IPS-18a (cell line): ENCODE data around the gene GNAI2.
A peak's percentile ranks its signal among the peaks of the same experiment; 100 is the strongest.

ENCODE experiments used
- H3K27ac ChIP-seq: one replicate; pipeline ENCODE4 v1.5.1; 2013; ENCODE audit warnings: low read length
- H3K27me3 ChIP-seq: one replicate; pipeline ENCODE4 v1.6.1; 2013; ENCODE audit warnings: mild to moderate bottlenecking, low read length; ENCODE audit not compliant: control insufficient read depth, insufficient read depth
- H3K36me3 ChIP-seq: one replicate; pipeline ENCODE4 v1.6.1; 2013; ENCODE audit warnings: low read depth, low read length; ENCODE audit not compliant: control insufficient read depth
- H3K4me1 ChIP-seq: one replicate; pipeline ENCODE4 v1.6.1; 2013; ENCODE audit warnings: low read depth, low read length; ENCODE audit not compliant: control insufficient read depth
- H3K4me3 ChIP-seq: one replicate; pipeline ENCODE4 v1.5.1; 2013; ENCODE audit warnings: low read length
- H3K9ac ChIP-seq: one replicate; pipeline ENCODE4 v1.6.1; 2013; ENCODE audit warnings: mild to moderate bottlenecking, low read length, moderate library complexity
- H3K9me3 ChIP-seq: one replicate; pipeline ENCODE4 v1.6.1; 2013; ENCODE audit warnings: low read depth, low read length; ENCODE audit not compliant: control insufficient read depth

Gene GNAI2

DNA sequence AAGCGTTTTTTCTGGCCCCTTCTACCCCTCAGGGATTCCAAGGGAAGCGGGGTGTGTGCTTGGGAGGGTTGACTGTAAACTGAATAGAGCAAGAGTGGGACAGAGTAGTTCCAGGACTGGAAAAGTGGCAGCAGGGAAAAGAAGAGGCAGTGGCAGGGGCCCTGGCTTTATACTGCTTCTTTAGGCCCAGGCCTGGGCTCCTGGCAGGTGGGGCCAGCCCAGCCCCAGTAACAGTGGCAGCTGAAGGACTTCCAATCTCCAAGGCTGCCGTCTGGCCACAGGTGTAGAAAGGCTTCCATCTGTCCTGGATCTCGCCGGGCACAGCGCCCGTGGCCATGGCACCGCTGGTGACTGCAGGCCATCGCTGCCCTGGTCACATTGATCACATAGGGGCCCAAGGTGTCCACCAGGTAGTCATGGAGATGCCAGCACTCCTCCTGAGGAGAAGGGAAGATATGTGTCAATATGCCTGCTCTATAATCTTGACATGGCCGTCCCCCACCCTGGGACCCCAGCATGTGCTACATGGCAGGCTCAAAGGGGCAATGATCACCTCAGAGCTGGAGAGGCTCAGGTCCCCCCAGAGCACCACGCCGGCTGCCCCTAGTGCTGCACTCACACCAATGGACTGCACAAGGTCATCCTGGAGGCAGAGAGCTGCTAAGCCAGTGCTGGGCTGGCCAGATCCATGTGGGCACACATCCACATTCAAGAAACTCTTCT, 57.2 kb downstream of the GNAI2 start:
- Histone ChIP-seq H3K36me3 (peaks cover 19% of the 10 kb centered on the region), H3K4me1 (peaks cover 5% of the 10 kb centered on the region), H3K27ac (no peak overlapping the region), H3K9ac (peak overlapping the region; percentile 47), H3K27me3 (no peaks in the 10 kb centered on the region), H3K4me3 (peak overlapping the region; percentile 36), H3K9me3 (no peaks in the 10 kb centered on the region)

DNA sequence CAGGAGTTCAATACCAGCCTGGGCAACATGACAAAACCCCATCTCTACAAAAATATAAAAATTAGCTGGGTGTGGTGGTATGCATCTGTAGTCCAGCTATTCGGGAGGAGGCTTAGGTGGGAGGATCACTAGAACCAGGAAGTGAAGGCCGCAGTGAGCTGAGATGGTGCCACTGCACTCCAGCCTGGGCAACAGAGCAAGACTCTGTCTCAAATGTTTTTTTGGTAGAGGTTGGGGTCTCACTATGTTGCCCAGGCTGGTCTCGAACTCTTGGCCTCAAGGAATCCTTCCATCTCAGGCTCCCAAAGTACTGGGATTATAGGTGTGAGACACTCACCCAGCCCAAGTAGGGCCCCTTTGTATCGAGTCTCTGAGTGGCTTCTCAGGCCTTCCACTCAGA, 58.1 kb downstream of the GNAI2 start:
- Histone ChIP-seq H3K36me3 (peaks cover 11% of the 10 kb centered on the region), H3K27ac (no peak overlapping the region), H3K9ac (no peak overlapping the region), H3K9me3 (no peaks in the 10 kb centered on the region), H3K4me3 (no peak overlapping the region), H3K27me3 (no peaks in the 10 kb centered on the region), H3K4me1 (peaks cover 5% of the 10 kb centered on the region)

DNA sequence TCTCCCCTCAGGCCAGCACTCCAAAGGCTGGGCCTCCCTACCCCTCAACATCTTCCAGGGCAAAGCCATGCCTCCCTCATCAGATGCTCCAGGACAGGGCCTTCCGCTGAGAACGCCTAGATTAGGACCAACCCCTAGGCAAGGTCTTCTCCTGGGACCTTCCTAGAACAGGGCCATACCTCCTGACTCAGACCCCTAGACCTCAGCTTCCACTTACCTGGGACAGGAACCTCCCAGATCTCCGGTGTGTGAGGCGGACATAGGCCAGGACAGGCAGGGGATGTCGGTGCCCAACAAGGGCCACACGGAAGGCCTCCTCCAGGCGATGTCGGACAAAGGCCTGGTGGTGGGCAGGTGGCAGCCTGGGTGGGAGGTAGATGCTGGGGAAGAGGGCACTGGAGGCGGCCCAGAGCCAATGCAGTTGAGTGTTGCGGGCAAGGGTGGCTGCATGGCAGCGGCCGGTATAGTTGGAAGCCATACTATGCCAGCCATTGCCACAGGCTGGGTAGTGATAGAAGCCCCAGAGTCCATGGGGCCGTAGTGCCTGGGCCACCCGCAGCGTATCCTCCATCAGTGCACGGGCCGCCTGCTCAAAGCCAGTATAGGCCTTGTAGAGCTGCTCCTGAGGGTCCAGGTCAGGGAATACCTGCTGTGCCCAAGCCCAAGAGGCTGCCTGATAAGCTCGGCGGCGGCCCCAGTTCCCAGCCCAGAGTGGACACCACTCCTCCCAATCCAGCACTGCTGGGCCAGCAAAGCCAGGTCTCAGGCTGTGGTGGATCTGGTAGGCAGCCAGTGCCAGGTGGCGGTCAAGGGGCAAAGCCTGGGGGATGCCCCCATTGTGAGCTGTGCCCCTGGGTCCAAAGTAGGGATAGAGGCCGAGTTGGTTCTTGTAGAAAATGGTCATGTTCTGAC, 58.7 kb downstream of the GNAI2 start:
- Histone ChIP-seq H3K27me3 (no peaks in the 10 kb centered on the region), H3K4me3 (no peak overlapping the region), H3K36me3 (peaks cover 4% of the 10 kb centered on the region), H3K27ac (no peak overlapping the region), H3K9me3 (no peaks in the 10 kb centered on the region), H3K9ac (no peak overlapping the region), H3K4me1 (peaks cover 7% of the 10 kb centered on the region)

DNA sequence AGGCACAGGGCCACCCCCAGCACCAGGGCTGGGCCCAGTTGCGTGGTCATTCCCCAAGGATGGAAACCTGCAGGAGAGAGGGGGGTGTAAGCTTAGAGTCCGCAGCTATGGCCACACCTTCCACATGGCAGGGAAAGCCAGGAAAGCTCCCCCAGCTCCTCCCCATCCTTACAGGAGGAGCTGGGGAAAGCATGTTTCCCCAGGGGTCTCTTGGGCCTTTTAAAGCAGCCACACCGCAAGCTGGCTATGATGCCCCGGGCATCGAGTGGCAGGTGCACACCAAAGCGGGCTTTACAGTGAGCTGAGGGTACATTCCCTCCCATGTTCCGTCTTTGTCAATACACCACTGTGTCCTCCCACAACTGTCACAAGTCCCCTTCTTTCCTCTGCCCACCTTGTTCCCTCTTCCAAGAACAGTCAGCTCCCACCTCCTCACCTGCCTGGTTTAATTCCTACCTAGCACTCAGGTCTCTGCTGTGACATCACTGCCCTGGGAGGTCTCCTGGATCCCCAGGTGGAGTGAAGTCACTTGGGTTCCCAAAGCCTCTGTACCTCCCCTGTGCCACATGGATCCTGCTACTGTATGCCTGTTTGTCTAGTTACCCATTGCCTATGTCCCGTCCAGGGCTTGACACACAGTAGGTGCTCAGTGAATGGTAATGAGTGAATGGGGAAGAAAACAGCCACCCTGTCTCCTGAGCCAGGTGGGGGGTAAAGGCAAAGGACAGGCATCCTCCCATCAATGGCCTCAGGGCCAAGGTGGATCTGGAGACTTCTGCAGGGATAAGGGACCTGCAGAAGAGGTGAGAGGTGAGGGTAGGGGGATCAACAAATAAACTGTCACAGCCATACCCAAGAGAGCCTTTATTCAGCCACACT, 59.8 kb downstream of the GNAI2 start:
- Histone ChIP-seq H3K27ac (no peak overlapping the region), H3K4me1 (peaks cover 11% of the 10 kb centered on the region), H3K36me3 (no peaks in the 10 kb centered on the region), H3K9me3 (no peaks in the 10 kb centered on the region), H3K9ac (no peak overlapping the region), H3K4me3 (no peak overlapping the region), H3K27me3 (no peaks in the 10 kb centered on the region)

DNA sequence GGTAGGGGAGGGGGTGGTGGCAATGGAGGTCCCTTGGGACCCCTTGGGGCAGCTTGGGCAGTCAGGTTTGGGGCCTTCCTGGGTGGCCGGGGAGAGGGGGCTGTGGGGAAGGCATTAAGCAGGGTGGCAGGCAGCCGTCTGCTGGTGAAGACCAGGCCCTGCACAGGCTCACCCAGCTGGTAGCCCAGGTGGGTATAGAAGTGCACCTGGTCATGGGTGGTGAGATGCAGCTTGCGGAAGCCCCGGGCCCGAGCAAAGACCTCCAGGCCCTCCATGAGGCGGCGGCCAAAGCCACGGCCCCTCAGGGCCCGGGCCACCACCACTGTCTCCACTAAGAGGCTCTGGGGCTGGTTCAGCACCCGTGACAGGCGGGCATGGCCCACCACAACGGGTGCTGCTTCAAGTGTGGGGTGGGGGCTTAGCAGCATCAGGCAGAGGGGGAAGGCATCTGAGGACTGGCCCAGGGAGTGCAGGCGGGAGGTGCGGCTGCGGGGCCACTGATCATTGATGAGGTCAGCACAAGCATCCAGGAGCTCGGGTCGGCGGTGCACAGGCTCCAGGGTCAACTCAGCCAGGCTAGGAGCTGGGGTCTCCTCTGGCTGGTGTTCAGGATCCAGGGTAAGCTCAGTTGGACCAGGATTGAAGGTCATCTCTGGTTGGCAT, 60.8 kb downstream of the GNAI2 start:
- no peak overlapping the region for H3K27ac ChIP-seq
- no peak overlapping the region for H3K9ac ChIP-seq
- H3K4me1 ChIP-seq = peaks cover 11% of the 10 kb centered on the region
- no peaks in the 10 kb centered on the region for H3K36me3 ChIP-seq
- H3K27me3 ChIP-seq = no peaks in the 10 kb centered on the region
- H3K9me3 ChIP-seq = no peaks in the 10 kb centered on the region
- H3K4me3 ChIP-seq = no peak overlapping the region

DNA sequence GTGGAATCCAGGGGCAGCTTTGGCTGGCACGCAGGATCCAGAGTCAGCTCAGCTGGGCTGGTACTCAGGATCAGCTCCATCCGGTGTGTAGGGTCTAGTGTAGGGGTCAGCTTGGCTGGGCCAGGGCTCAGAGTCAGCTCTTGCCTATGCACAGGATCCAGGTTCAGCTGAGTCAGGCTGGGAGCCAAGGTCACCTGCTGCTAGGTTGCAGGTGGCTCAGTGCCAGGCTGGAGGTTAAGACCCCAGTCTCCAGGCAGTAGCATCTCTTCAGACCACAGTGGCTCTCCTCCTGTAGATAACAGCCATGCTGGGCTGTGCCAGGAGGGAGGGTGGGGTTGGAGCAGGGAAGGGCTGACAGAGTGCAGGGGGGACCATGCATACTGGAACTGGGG, 61.4 kb downstream of the GNAI2 start:
- no peaks in the 10 kb centered on the region for H3K36me3 ChIP-seq
- H3K4me1 ChIP-seq = peaks cover 11% of the 10 kb centered on the region
- H3K4me3 ChIP-seq = no peak overlapping the region
- H3K27ac ChIP-seq = no peak overlapping the region
- no peaks in the 10 kb centered on the region for H3K9me3 ChIP-seq
- no peak overlapping the region for H3K9ac ChIP-seq
- H3K27me3 ChIP-seq = no peaks in the 10 kb centered on the region

DNA sequence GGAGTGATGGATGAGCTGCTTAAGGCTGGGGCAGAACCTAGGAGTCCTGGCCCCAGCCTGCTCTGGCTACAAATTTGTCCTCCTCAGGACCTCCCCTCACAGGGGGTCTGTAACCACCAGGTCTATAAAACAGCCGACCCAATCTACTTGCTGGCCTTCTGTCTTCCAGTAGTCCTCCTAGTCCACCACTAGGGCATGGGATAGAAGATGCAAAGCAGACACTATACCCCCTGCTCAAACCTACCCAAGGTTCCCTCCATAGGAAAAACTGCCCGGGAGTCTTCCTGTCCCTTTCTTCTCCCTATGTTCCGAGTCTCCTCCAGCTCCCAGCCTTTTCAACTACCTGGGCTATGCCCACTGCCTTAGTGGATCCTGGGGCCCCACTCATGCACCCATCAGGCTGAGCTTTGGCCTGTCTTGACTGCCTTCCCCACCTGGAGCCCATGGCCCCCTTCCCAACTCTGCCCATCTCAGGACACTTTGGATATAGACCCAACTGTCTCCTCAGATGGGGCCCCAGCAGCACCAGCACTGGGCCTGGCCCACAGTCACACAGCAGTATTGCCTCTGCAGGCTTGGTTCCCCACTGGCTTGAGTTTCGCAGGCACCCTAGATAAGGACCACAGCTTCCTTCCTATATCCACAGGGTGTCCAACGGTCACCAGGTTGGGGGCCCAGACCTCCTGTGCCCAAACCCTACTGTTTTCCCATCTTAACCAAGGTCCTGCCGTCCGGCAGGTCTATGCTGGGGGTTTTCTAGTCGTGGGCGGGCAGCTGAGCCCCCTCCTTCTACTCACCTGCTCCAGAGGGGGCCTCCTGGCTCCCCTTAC, 62.1 kb downstream of the GNAI2 start:
- H3K27ac ChIP-seq = no peak overlapping the region
- H3K27me3 ChIP-seq = no peaks in the 10 kb centered on the region
- no peaks in the 10 kb centered on the region for H3K9me3 ChIP-seq
- H3K36me3 ChIP-seq = no peaks in the 10 kb centered on the region
- H3K4me3 ChIP-seq = peak overlapping the region; percentile 92
- peaks cover 10% of the 10 kb centered on the region for H3K4me1 ChIP-seq
- no peak overlapping the region for H3K9ac ChIP-seq

DNA sequence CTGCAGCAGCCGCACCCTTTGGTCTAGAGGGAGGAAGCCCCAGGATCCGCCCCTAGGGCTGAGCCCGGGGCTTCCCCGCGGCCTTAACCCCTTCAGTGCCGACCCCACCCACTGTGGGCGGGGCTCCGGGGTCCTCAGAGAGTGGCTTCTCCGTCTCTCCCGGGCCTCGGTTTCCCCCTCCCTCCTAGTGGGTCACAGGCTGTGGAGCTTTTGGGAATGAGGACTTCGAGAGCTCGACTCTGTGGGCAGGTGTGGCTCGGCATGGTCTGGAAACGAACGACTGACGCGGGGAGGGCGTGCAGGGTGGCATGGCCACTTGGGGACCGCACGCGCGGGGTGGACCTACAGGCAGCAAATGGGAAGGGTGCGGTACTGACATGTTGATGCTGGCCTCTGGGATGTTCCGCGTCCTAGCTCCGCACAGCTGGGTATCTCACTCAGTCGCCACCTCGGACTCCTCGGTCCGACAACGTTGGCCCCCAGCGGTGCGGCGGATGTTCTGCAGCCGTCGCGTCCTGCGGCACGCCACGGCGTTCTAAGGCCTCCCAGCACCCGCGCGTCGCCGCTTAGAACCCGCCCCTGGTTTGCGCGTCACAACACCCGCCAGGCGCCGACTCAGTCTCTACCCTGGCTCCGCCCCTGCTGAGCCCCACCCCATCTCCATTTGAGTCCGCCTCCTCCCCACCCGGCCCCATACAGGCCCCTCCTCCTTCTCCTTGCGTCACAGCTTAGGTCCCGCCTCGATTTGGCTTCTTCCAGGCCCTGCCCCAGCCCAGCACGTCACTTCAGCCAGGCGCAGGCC, 63.0 kb downstream of the GNAI2 start, which contains the start of the genes HYAL3 and NAA80:
TSS of gene HYAL3 (minus strand) at position 570 of the 802 bp plus-strand sequence. CDS start 3,803 bp downstream, outside the sequence.
TSS of gene NAA80 (minus strand) at position 570 of the 802 bp plus-strand sequence. CDS start 1,942 bp downstream, outside the sequence.
- Histone ChIP-seq H3K9me3 (no peaks in the 10 kb centered on the region), H3K4me3 (peak within 1 kb of the TSS; percentile 92), H3K27me3 (no peaks in the 10 kb centered on the region), H3K36me3 (no peaks in the 10 kb centered on the region), H3K4me1 (peaks cover 18% of the 10 kb centered on the region), H3K27ac (no peak within 1 kb of the TSS), H3K9ac (peak within 1 kb of the TSS; percentile 40)

DNA sequence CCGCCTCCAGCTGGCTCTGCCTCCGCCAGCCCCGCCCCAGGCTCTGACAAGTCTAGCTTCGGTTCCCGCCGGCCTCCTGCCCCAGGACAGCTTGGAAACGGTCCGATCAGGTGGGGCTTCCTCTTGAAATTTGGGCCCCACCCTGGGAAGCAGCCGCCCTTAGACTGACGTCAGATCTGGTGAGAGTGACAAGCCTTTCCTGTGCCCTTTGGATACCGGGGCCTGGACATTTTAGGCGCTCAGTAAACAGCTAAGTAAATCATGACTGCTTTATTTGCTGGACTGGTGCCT, 63.6 kb downstream of the GNAI2 start:
- Histone ChIP-seq H3K27ac (no peak overlapping the region), H3K36me3 (no peaks in the 10 kb centered on the region), H3K9me3 (no peaks in the 10 kb centered on the region), H3K4me3 (peak overlapping the region; percentile 92), H3K9ac (peak overlapping the region; percentile 24), H3K27me3 (no peaks in the 10 kb centered on the region), H3K4me1 (peaks cover 18% of the 10 kb centered on the region)
